HG03108 (cell line): ENCODE results near the gene MAN1A2.
A peak's percentile ranks its signal among the peaks of the same experiment; 100 is the strongest.

Experiments
- ATAC-seq: cut with Tn5 transposase; IDR thresholded peaks from one replicate; pipeline ENCODE4 v1.9.1; 2021; ENCODE audit warnings: moderate library complexity; ENCODE audit not compliant: unreplicated experiment

MAN1A2 gene

DNA sequence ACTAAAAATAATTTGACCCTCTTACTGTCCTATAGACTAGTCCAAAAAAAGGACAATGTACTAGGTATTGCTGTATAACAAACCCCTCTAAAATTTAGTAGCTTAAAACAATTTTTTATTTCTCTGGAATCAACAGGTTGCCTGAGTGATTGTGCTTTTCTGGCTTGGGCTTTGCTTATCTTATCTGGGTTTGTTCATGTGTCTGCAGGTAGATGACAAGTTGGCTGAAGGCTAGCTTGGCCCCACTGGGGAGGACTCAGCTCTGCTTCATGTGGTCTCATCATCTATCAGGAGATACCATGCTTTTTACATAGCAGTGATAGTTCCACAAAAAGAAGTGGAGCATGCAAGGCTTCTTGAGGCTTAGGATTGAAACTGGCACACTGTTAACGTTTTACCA, 114.2 kb downstream of the MAN1A2 start:
- no peak for ATAC-seq

DNA sequence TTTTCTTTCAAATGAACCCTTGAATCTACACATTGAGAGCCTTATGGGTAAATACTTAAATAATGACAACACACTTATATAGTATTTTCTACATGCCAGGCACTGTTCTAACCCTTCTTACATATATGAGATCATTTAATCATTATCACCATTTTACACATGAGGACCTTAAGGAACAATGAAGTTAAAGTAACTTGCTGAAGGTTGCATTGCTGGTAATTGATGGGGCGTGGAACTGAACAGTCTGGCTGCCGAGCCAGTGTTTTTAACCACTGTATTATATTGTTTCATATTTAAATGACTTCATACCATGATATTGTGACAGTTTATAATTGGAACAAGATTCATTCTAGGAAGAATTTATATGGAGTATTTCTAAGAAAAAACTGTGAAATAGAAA, 126.7 kb downstream of the MAN1A2 start:
- no peak for ATAC-seq

DNA sequence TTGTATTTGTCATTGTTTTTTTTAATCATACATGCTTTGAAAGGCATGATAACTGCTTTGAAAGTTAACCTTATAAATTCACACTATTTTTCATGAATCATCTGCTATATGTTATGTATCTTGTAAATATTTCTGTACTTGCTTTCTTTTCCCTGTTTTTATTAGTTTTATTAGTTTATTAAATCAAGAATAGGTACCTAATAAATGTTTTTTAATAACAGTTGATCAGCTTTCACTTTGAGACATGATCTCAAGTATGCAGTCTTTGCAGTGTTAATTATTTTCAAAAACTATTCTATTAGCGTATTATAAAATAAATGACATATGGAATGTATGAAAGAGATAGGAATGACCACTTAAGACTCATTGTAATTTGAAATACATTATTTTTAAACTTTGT, 127.8 kb downstream of the MAN1A2 start:
- ATAC-seq, result no peak

DNA sequence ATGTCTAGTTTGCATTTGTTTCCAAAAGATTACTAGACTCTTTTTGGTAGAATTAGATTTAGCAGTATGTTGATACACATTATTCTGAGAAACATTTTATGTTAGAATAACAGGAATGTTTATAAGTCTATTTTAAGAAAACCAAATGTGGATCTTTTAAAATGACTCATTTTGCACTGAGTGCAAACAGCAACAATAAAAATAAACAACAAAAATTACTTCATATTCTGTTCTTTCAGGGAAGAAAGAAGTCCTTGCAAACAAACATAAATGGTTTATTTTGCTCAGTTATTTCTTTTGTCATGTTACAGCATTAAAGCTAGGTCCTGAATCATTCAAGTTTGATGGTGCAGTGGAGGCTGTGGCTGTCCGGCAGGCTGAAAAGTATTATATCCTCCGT, 131.8 kb downstream of the MAN1A2 start:
- ATAC-seq, result no peak

DNA sequence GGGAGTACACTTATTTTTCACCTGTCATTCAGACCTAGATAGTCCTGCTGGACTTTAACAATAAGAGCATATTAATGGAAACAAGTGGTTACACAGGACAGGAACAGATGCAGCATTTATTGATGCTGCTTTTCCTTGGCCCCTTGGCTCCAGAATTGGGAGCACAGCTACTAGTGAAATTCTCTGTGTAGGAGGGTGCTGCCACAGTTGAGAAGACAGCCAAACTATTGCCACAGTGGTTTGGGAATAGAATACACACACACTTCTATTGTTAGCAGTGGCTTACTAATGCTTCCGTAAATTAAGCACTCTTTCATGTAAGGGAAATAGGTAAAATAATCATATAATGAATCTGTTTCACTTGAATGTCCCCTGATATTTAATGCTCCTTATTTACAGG, 133.3 kb downstream of the MAN1A2 start:
- ATAC-seq, result no peak

DNA sequence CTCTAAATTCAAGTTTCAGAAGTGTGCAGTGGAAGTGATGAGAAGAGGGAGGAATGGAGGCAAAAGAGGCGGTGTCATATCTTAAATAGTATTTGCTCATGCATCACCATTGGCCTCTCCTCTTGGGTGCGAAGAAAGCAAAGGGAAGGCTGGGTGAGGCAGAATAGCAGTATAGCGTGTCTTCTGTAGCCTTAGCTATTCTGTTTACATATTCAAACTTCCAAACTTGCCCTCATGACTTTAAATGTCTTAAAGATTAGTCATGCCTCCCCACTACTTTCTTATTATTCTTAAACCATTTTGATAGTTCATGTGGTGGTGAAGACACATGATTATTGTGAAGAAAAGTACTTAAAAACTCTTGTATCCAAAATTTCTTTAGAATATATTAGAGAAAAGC, 134.0 kb downstream of the MAN1A2 start:
- ATAC-seq, result no peak

DNA sequence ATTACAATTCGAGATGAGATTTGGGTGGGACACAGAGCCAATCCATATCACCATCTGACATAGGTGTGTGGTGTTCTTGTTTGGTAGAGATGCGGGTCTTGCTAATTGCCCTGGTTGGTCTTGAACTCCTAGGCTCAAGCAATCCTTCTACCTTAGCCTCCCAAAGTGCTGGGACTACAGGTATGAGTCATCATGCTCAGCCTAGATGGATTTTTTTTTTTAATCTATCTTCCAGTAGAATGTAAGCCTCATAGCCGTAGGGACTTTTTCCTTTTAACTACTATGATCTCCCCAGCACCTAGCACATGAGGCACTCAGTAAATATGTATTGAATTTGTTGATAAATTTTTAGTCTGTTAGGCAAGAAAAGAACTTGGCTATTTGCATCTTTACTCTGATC, 144.0 kb downstream of the MAN1A2 start:
- no peak for ATAC-seq

DNA sequence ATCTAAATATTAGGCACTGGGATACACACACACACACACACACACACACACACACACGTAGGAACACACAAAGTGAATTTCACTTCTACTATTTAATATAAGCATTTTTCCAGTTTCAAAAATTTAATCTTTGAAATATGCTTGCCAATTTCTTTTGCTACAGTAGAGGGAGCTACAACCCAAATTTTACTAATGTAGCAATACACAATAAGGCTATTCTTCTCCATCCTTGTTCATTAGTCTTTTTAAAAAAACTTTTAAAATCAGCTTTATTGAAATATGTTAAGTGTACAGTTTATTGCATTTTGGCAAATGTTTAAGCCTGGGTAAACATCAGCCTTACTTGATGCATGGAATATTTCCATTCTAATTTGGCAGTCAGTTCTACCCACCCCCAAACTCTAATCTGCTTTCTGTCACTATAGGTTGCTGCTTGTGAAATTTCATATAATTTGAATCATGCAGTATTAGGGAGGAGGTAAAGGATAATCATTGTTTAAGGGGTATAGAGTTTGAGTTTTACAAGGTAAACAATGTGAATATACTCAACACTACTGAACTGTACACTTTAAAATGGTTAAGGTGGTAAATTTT, 145.6 kb downstream of the MAN1A2 start:
- ATAC-seq, result no peak

DNA sequence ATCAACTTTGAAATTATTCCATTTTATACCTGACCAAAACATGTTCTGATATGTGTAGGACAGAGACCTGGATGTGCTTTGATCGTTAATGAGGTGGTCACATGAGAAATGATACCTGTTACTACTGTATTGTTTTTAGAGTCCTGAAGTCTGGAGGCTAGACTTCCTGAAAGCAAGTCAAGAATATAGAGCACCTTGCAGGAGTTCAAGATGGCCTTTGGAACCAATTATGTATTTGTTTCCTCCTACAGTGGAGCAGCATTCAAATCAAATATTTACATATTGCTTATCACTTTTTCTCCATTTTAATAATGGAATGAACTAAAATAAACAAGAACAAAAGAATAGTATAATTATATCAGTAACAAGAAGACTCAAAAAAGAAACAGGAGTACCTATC, 155.9 kb downstream of the MAN1A2 start:
- ATAC-seq, result no peak

DNA sequence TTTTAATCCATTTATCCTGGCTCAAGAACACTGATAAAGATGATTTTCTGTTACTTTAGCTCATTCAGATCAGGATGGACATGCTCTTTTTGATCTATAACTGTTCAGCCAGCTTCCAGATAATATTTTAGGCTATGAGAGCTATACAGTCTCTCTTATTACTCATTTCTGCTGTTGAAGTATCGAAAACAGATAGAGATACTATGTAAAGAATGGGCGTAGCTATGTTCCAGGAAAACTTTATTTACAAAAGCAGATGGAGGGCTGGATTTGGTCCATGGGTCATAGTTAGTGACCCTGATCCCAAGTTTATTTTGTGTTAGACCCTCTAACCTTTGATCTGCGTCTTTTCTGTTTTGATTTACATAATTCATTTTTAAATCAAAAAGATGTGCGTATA, 159.8 kb downstream of the MAN1A2 start:
- ATAC-seq, result no peak

DNA sequence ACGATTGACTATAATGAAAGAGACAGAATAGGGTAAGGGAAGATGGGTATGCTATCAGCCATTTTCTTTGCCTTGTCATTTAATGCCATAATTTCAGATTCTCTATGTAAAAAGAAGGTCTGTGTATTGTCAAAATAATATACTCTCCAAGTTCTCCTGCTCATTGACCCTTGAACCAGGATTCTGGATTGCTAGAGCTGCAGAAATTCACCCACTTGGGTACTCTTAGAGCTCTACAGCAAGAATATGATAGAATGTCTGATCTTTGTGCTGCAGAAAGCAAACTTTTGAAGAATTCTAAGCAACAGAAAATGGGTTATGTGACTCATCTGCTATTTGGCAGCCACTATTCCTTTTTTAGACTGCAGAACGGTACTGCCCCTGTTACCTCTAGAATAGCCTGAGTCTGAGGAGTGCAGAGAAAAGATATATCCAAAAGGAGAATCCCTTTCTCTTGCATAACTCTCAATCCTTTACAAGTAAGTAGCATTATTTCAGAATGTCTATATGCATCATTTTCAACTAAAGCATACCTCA, 160.4 kb downstream of the MAN1A2 start:
- no peak for ATAC-seq

DNA sequence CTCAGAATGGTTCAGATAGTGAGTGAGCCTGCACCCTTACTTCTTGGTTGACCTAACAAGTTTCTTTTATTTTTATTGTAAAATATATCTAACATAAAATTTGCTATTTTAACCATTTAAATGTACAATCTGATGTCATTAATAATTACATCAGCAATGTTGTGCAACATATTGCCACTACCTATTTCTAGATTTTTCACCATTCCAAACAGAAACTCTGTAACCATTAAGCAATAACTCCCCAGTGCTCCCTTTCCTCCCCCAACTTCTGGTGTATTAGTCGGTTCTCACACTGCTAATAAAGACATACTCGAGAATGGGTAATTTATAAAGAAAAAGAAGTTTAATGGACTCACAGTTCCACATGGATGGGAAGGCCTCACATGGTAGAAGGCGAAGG, 162.4 kb downstream of the MAN1A2 start:
- no peak for ATAC-seq

DNA sequence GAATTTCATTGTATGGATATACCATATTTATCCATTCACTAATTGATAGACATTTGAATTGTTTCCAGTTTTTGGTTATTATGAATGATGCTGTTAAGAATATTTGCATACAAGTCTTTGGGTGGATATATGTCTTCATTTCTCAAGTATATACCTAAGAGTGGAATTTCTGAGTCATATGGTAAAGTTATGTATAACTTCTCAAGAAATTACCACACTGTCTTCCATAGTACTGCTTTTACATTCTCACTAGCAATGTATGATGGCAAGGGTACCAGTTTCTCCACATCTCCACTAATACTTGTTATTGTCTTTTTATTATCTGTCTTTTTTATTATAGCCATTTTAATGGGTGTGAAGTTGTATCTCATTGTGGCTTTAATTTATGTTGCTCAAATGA, 164.0 kb downstream of the MAN1A2 start:
- ATAC-seq, result no peak

DNA sequence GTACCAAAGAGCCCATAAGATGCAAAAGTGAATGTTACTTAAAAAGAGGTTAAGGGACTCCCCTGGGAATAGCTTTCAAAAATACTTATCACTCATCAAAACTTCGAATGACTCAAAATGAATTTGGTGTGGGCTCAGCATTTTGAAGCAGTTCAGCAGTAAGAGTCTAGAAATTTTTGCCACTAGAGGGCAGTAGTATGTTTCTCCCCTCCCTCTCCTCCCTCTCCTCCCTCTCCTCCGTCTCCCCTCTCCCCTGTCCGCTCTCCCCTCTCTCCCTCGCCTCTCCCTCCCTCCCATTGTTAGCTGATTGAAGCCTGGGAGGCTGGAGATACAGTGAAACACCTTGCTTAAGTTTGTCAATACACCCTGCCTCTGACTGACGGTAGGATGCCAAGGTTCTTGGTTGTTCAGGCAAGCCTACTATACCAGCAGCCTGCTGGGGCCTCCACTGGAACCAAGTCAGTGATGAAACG, 167.8 kb downstream of the MAN1A2 start:
- peak; percentile 62 for ATAC-seq

DNA sequence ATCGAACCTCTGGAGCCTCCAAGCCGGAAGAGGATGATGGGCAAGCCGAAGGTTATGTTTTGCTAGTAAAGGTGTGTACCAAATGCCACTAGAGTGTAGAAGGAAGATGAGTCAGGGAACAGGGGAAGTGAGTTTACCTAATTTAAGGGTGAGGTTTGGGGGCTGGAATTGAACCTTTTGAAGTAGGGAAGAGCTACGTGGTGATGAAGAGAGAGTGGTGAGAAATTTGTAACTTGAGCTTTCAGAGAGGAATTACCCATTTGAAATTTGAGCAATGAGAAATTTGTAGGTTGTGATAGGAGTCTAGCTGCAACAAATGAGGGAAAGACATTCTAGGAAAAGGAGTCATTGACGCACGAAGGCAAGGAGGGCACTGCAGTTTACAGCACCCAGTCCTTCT, 168.6 kb downstream of the MAN1A2 start:
- ATAC-seq, result no peak

DNA sequence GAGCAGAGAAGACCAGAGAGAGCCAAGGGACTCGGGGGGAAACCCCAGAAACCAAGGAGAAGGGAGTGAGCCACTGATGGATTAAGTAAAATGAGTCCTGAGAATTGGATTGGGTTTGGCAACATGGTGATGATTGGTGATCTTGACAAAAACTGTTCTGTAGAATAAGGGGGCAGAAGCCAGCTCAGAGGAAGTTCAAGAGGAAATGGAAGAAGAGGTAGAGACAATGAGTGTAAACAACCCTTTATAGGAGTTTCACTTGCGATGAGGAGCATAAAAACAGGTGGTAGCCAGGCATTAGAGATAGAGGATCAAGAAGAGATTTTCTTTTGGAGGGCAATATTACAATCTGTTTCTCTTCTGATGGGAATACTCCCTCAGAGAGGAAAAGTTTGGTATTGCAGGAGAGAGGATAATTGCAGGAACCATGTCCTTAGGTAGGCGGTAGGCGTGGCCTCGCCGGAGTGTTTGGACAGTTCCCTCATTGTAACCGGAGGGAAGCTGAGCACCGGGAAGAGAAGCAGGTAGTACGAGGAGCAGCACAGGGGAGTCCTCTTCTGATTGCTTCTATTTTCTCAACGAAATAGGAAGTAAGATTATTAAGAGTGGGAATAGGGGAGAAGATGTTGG, 170.2 kb downstream of the MAN1A2 start:
- ATAC-seq, result no peak

DNA sequence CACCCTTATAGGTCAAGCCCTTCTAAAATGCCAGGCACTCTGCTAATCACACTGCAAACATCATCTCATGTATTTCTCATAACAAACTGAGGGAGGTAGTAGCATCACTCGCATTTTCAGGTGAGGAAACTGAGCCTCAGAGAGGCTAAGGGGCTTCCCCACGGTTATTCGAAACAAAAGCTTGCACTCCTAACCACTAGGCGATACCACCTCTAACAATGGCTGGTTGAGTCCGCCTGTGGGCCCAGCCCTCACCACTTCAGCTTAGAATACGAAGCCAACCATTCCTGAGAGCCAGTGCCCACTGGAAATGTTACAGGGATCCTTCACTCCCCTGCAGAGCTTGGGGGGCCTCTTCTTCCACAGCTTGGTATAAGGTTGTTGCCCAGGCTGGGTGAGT, 173.3 kb downstream of the MAN1A2 start:
- ATAC-seq, result no peak

DNA sequence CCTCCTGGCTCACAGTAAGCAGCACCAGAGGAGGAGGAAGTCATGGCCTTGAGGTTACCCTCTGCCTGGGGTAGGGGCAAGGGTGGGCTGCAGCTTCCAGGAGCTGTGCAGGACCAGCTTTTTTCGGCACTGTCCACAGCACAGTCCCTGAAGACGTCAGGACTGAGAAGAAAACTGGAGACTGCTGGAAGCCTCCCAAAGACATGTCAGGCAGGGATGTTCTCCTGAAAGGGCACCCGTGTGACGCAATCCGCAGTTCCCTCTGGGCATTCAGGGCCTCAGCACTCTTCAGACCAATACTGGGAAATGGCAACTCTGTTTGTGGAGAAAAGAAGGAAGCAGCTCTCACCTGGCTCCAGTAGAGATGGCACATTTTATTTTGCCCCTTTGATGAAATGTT, 173.8 kb downstream of the MAN1A2 start:
- ATAC-seq, result no peak

DNA sequence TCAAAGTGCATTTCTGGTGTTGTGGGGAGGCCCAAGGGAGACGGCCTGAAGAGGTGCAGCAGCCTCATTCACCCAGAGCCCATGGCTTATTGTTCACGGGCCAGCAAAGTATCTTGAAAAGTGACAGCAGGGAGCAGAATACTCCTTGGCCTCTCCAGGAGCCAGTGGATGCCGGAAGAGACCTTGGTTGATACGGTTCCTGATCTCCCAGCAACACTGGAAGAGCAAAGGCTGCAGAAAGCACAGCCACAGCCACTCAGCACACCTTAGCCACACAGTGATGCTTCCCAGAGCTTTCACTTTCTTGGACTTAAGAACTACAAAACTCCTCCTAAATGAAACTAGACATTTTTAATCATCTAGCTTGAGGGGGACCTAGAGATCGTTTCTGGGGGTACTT, 174.3 kb downstream of the MAN1A2 start:
- ATAC-seq, result no peak

DNA sequence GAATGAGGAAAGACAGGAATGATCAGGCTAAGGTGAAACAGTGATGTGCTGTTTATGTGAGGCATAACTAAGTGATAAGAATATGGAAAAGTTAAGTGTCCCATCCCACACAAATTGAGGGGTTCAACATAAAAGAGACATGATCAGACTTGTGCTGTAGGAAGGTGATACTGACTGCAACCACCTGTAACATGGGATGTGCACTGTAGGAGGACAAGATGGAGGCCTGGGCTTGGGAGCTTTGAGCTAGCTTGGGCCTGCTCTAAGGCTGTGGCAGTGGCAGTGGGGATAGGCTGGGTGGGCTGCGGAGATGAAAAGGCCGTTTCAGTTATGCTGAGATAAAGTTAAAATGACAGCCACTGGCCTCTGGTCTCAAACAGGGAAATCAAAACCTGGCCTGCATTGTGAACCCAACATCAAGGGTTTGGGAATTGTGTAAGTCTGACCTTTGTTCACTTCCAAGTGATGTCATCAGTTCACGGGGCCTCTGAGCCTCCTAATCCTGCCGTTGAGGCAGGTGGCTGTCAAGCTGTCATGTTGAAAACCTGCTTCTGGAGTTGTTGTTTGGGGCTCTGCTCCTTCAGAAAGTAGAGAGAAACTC, 177.4 kb downstream of the MAN1A2 start:
- ATAC-seq, result no peak

DNA sequence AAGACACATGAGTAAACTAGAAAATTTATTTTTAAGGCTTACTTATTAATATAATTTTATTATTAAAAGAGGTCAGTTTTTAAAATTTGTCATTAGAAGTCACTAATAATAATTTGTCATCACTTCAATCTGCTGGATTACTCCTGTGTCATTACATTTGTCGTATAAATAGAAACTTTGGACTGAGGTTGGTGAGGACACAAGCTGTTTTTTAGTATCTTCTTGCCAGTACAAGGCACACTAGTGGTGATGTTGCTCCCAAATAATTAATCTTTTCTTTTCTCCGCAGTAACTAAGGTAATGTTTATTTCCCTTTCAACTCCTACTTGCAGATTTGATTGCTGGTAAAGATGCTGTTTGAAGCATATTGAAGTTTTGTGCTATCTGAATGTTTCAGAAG, 179.2 kb downstream of the MAN1A2 start:
- ATAC-seq, result no peak

DNA sequence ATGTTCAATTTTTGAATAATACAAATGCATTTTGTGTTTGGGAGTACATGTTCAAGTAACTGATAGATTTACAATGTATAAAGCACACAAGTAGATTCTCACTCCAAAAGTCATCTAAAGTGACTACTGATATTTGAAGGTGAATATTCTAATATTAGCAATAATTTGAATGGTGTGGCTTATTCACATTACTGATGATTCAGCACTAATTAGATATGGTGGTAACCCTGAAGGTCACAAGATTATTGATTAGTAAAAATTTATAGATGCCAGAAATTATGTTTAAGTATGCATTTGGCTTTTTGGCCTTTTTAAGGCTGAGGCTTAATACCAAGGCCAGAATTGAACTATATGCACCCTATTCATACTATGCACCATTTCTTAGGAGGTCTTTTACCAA, 186.2 kb downstream of the MAN1A2 start:
- no peak for ATAC-seq
